Measurements from ENCODE around the gene TCF4.

- no peak for TF ChIP-seq JUND (IDR thresholded peaks at IDR 0.05)
- TF ChIP-seq CTCF (IDR thresholded peaks at IDR 0.05; ENCODE audit: low read depth, low read length, missing input control), result no peak
- no peak for TF ChIP-seq MAX (IDR thresholded peaks at IDR 0.05)
- no peak for TF ChIP-seq SP1 (IDR thresholded peaks at IDR 0.05)
- no peak for TF ChIP-seq REST (IDR thresholded peaks at IDR 0.05)
- TF ChIP-seq GABPA (IDR thresholded peaks at IDR 0.05 in 1 of 2, conservative IDR thresholded peaks at IDR 0.05 in 1 of 2), result no peak
- no peak for TF ChIP-seq ATF3 (IDR thresholded peaks at IDR 0.05)
- TF ChIP-seq RAD21 (IDR thresholded peaks at IDR 0.05), result peak in 1 of 2 donors; percentile 29
- TF ChIP-seq EGR1 (IDR thresholded peaks at IDR 0.05; ENCODE audit: low read depth in 2 of 2), result no peak
Measured at GRCh38 chr18:55228707-55229106, 359.3 kb downstream of the TCF4 start.
